SKM-1 treated with dmso at 0.1 percent for 144 hours (cell line): ENCODE data around the gene MLLT1.

Source experiments
- DNase-seq: peaks from one replicate; lab custom pipeline; 2025; ENCODE audit not compliant: unreplicated experiment; lab: John Stamatoyannopoulos, UW

MLLT1 gene

GRCh38 chr19:6212403-6213265 lies 67.1 kb downstream of the MLLT1 start:
- DNase-seq = no peak

GRCh38 chr19:6211632-6212402 lies 68.0 kb downstream of the MLLT1 start:
- DNase-seq = no peak

- DNase-seq = no peak
Measured at GRCh38 chr19:6210721-6211600, 68.8 kb downstream of the MLLT1 start.

DNA sequence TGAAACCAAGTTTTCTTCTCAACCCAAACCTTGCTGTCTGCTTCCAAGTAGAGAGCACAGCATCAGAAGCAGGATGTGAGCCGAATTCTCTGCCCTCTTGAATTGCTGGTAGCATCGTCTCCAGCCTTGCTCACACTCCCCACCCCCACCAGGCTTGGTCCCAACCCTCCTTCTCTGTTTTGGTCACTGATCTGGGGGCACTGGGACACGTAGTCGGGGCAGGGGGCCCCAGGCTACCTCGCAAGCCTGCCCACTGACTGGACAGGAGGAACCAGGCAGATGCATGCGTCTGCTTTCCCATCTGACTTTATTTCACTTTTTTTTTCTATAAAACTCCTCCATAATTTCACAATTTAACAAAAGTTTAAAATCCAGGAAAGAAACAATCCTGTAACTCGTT lies 69.7 kb downstream of the MLLT1 start:
- DNase-seq = no peak

GRCh38 chr19:6209680-6210079 lies 70.1 kb downstream of the MLLT1 start:
- no peak for DNase-seq

DNA sequence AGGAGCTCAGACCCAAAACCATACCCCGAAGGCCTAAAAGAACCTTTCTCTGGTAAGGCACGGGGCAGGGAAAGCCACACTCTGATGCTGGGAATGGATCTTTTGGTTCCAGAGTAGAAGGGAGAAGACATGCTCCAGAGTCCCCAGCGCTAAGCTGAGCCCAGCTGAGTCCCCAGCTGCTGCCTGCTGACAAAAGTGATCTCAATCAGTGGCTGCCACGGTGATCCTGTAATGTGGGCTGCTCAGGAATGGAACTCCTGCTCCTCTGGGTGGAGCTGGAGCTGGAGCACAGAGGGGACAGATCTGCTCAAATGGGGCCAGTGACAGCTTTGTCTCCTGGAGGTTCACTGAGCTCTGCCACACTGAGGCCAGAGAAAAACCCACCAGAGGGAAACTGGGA lies 70.5 kb downstream of the MLLT1 start:
- no peak for DNase-seq

DNA sequence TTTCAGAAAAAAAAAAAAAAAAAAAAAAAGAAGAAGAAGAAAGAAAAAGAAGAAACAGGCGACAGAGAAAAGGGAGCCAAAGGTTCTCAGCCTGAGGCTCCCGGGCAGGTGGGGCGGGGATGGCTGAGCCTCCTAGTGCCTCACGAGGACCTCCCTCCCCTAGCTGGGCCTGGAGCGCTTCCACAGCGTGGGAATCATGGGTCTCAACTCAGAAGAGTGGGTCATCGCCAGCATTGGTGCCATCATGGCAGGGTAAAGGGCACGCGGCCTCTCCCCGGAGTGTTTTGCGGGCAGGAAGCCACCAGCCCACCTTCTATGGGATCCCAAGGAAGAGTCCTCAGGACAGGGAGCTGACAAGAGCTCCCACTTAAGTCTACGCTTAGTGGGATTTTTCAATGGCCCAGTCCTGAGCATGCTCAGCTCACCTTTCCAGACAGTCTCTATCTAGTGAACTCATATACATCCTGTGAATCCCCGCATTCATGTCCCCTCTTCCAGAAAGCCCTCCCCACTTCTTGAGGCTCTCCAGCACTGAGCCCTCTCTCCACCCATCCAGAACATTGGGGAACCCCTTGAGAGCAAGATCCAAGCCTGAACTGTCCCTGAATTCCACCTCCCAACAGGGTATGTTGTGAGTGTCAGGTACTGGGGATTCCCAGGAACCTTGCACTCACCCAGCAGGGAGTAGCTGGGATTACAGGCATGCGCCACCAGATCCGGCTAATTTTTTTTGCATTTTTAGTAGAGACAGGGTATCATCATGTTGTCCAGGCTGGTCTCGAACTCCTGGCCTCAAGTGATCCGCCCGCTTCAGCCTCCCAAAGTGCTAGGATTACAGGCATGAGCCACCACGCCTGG lies 74.7 kb downstream of the MLLT1 start:
- no peak for DNase-seq

DNA sequence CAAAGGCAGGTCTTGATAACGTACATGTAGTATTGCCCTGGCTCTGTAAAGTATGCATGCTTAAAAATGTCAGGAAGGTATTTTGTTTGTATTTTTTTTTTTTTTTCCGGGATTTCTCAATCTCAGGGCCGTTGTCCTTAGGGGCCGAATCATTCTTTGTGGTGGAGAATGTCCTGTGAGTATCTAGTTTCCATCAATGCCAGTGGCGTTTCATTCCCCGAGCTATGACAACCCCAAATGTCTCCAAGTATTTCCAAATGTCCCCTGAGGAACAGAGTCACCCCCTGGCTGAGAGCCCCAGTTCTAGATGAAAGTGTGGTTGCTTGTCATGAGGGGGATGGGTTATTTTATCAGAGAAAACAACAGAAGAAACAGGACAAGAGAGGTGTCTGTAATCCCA lies 75.6 kb downstream of the MLLT1 start:
- no peak for DNase-seq

DNA sequence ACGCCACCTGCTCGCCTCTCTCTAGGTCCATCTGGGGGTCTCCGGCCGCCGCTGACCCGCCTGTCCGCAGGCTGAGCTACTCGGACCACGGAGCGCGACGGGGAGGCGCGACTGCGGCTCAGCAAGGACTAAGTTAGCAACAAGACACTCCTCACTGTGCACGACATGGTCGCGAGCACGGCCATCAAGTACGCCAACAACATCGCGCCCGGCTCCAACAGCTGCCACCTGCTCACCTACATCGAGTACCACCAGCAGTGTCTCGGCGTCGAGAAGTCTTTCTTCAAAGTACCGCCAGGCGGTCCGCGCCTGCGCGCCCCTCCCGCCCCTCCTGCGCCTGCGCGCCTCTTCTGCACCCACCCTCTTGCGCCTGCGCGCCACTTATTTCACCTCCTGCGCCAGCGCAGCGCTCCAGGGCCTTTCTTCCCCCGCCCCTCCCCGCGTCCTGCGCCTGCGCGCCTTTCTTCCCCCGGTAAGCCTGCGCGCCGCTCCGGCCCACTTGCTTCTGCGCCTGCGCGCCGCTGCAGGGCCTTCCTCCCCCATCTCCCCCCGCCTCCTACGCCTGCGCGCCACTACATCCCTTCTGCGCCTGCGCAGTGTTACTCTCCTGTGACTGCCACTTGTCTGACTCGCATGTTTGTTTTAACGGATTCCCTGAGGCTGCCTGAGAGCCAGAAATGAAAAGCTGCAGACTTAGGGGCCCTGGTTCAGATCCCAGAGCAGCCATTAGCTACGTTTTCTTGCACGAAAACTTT lies 80.4 kb downstream of the MLLT1 start:
- peak; percentile 97 for DNase-seq

DNA sequence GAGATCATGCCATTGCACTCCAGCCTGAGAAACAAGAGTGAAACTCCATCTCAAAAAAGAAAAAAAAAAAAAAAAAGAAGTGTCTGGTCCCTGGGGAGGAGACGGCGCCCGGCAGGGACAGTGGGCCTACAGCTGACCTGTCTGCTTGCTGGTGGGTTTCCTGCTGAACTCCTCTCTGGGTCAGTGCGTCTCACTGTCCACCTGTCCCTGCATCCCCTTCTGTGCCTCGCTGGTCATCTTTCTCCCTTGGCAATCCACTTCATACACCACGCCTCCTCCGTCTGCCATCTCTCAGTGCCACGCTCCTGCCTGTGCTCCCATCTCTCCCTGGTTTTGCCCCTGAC lies 80.9 kb downstream of the MLLT1 start:
- DNase-seq = no peak

GRCh38 chr19:6196361-6196760 lies 83.4 kb downstream of the MLLT1 start:
- no peak for DNase-seq

- no peak for DNase-seq
Measured at GRCh38 chr19:6188811-6189210, 91.0 kb downstream of the MLLT1 start.

DNA sequence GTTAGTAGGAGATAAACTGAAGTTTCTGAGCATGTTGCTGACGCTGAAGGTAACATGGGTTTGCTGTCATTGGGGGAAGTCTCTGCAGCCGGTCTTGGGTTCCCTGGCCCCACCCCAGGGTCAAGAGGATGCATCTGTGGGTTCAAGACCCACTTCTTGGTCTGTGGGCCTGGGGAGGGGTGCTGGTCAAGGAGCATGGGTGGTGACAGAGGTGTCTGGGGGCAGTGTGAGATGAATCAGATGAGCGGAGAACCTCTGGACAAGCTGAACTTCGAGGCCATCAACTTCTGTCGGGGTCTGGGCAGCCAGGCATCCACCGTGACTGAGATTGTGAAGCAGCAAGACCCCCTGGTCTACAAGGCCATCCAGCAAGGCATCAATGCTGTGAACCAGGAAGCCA lies 92.4 kb downstream of the MLLT1 start:
- DNase-seq = no peak

DNA sequence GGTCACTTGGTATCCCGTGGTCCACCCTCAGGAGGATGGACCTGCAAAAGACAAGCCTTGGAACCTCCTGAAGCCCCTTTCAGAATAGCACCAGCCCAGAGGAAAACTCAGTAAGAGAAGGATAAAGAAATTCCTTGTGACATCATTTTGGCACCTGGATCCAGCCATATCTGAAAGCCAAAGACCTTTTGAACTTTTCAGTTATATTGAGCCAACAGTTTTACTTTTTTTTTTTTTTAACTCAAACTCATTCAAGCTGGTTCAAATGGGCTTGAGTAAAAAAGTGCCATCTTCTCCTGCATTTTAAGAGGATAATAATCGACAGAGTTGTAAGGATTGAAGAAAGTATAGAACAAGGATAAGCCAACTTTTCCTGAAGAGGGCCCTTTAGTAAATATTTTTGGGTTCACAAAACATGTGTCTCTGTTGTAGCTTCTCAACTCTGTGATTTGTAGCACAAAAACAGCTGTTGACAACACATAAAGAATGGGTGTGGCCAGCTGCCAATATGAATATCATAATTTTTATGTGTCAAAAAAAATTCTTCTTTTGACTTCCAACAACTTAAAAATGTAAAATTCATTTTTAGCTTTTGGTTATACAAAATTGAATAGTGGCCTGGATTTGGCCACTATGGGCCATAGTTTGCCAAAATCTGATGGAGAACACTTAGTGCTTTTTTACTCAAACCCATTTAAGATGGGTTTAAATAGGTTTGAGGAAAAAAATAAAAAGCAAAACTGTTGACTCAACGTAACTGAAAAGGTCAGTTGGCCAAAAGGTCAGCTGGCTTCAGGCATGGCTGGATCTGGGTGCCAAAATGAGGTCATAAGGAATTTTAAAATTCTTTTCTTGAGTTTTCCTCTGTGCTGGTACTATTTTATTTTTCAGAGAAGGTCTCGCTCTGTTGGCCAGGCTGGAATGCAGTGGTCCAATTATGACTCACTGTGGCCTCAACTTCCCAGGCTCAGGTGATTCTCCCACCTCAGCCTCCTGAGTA lies 93.6 kb downstream of the MLLT1 start:
- no peak for DNase-seq

DNA sequence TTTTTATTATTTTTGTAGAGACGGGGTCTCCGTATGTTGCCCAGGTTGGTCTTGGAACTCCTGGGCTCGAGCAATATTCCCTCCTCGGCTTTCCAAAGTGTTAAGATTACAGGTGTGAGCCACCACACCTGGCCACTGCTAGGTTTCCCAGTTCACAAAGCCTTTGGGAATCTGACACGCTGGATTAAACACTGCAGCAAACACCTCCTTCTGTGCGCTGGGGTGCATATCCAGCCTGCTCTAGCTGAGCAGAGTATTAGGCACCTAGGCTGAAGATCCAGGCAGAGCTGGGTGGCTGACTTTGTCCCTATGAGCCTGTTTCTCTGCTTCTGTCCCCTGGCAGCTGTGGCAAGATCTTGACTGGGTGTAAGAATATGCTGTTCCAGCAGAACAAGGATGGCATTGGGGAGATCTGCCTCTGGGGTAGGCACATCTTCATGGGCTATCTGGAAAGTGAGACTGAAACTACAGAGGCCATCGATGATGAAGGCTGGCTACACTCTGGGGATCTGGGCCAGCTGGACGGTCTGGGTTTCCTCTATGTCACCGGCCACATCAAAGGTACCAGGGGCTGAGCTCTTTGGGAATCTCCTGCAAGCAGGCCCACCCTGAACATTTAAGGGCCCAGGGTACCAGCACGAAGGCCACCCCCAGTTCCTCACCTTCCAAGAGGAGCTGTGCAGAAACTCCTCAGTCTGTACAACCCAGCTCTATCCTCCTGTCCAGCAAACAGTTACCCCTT lies 94.5 kb downstream of the MLLT1 start:
- DNase-seq = no peak

- DNase-seq = no peak
Measured at GRCh38 chr19:6181119-6181518, 98.7 kb downstream of the MLLT1 start.

- DNase-seq = no peak
Measured at GRCh38 chr19:6173190-6173589, 106.6 kb downstream of the MLLT1 start.
